Suppressor macrophage treated with lipopolysaccharide for 1 hour (primary cell): ENCODE measurements around the gene MRPS14.

Source experiments
- DNase-seq, 3 donors: peaks; one replicate each; pipeline ENCODE4 v3.0.0-alpha.2; 2020 to 2022

The MRPS14 gene

DNA sequence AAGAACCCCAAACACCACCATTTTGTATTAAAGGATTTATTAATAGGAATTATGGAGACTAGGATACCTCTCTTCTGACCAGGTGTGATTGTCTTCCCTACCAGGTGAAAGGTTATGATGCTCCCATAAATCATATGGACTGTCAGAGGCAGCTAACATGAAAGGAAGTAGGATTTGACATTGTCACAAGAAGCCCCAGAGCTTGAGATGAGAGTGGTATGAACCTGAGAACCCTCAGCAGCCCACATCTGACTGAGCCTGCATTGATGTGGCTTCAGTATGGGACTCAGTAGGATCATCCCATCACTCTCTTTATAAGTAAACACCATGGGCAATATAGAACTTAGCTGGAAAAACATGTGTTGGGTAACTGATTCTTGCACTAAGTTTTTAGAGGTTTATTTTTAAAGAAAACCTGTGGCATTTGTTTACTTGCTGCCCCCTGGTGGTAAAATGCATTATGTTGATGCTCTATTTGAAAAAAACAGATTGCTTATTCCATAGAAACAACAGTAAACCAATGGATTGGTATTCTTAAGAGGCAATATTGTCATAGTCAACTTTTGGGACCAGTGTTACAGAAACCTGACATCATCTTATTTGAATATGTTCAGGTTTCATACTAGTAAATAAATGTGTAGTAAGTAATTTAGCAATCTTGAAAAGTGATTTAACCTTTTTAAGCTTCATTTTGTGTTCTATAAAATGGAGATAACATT, 40.1 kb downstream of the MRPS14 start:
- DNase-seq = peak; percentile 76 to 82 (median 78)

DNA sequence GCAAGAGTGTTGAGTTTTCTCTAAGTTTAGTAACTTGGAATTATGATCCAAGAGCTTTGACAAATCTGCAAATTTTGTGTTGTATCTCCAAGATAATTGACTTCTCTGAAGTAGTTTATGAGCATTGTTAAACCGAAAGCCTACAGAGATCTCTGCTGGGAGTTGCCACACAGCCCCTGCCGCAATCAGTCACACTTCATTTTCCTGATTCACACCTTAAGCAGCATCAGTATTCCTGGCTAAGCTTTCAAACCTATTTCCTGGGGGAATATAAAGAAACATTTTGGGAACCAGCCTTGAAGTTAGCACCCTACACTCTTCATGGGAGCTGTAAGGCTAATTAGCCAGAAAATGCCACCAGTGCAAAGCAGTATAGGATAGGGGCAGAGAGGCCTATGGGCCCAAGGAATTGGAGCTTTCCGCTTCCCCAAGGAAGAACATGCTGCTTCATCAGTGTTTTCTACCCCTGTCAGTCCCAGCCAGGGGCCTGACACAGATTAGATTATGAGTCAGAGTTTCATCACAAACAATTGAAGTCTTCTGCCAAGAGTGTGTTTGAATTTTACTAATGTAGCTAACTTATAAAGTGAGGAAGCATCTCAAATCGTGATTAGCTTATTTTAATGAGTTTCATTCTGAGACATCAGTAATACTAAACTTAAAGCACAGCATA, 46.7 kb downstream of the MRPS14 start:
- no peak for DNase-seq

- DNase-seq = no peak
Observed at GRCh38 chr1:174975764-174976163, 47.5 kb downstream of the MRPS14 start.

DNA sequence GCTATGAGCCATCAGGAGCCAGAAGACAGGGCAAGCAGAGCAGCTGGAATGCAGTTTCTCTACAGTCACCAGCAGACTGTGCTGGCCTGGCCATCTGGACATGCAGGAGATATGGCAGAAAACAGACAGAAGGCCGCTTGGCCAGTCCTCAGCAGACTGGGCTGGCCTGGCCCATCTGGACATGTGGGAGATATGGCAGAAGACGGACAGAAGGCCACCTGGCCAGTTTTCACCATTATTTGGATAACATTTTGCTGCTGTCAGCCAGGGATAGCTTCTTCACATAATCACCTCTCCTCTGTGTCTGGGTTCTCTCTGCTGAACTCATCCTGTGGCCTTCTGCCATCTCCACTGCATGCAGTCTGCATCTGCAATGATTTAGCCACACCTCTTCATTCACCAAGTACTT, 48.5 kb downstream of the MRPS14 start:
- DNase-seq = no peak

- DNase-seq = peak in 1 of 3 donors; percentile 39
Observed at GRCh38 chr1:174971902-174972301, 51.3 kb downstream of the MRPS14 start.

GRCh38 chr1:174971466-174971865, 51.8 kb downstream of the MRPS14 start:
- DNase-seq = no peak

GRCh38 chr1:174969977-174970376, 53.2 kb downstream of the MRPS14 start:
- DNase-seq = no peak

GRCh38 chr1:174968750-174969244, 54.4 kb downstream of the MRPS14 start:
- DNase-seq = peak; percentile 36 to 68 (median 57)

- peak in 1 of 3 donors; percentile 39 for DNase-seq
Observed at GRCh38 chr1:174967845-174968705, 55.1 kb downstream of the MRPS14 start.

DNA sequence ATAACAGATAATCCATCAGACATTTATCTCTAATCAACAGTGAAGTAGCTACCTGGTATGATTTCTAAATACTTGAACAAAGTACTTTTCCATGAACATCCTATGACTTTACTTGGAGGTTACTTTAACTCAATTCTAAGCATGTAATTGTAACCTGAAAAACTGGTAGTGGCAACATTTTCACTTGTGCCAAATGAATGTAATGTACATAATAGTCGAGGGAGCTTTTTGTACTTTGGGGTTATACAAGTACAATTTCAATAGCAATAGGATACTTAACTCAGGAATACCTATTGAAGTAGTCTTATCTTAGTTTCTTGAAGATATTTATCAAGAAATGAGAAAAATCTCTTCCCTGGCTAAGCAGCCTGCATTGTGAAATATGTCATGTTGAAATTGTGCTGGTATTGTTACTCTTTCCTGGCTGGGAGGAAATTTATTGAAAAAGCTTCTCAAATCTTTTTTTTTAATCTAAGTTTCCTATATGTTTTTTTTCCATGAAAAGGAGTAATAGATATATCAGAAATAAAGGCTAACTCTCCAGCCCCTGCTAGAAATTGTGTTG, 57.1 kb downstream of the MRPS14 start:
- peak in 2 of 3 donors; percentile 22 to 41 for DNase-seq

DNA sequence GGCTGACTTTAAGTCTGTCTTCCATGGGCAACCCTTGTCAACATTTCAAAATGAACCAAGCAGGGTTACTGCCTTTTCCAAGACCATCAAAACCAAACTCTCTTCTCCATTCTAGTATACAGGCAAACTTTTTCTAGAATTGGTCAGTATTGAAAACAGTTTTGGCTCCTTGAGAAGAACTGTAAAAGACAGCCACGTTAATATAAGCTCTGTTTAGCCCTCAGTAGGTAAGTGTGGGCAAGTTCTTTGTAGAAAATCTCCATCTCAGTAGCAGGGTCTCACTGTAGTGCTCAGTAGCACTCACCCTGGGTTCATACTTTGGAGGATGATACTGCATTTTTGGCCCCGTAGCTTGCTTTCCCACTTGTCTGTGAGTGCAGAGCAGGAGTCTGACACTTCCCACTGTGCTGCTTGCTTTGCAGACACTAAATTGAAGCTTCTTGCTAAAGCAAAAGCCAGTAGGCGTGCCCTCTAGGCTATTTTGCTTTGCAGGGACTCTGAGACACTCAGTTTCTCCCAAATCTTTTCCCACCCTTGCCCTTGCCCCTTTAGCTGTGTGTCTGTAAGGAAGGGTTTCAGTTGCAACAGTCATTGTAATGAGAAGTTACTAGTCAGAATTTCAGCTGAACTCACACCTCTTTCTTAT, 57.7 kb downstream of the MRPS14 start:
- DNase-seq = peak; percentile 14 to 44 (median 31)

GRCh38 chr1:174964972-174965361, 58.3 kb downstream of the MRPS14 start:
- no peak for DNase-seq

DNA sequence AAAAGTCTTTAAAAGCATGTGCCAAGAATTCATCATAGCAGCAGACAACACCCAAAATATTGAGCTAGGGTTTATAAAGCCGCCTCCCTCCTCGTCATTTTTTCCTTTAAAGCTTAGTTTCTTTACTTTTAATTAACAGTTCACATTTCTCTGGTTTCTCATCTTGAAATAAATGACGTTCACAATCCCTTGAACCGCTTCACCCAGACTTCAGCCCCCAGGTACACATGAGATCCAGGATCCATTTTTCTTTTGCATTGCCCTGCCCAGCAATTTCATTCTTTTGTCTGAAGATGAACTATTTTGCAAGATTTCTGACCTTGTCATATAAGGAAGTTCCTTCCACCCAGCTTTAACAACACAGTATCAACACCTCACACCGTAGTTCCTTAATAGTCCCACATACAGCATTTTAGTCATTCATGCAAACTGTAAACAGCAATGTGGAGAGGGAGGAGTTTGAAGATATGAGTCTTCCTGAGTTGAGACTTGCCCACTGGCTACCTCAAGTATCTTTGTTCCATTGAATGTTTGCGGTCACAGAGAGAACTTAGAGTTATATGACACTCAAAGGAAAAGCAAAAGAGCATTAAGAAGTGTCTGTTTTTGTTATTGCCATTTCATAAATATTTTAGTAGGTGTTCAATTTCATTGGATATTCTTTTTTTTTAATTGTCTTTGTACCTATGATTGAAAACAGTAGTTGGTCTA, 58.8 kb downstream of the MRPS14 start:
- DNase-seq = peak; percentile 64 to 86 (median 86)

GRCh38 chr1:174963529-174964125, 59.6 kb downstream of the MRPS14 start:
- no peak for DNase-seq
